GM04504 (cell line): ENCODE results near the gene PIP5K1C.
A peak's percentile ranks its signal among the peaks of the same experiment; 100 is the strongest.

Experiments used
- DNase-seq: peaks from one replicate; pipeline ENCODE4 v3.0.0-alpha.2; 2012; ENCODE audit warnings: low read depth

The PIP5K1C gene

DNA sequence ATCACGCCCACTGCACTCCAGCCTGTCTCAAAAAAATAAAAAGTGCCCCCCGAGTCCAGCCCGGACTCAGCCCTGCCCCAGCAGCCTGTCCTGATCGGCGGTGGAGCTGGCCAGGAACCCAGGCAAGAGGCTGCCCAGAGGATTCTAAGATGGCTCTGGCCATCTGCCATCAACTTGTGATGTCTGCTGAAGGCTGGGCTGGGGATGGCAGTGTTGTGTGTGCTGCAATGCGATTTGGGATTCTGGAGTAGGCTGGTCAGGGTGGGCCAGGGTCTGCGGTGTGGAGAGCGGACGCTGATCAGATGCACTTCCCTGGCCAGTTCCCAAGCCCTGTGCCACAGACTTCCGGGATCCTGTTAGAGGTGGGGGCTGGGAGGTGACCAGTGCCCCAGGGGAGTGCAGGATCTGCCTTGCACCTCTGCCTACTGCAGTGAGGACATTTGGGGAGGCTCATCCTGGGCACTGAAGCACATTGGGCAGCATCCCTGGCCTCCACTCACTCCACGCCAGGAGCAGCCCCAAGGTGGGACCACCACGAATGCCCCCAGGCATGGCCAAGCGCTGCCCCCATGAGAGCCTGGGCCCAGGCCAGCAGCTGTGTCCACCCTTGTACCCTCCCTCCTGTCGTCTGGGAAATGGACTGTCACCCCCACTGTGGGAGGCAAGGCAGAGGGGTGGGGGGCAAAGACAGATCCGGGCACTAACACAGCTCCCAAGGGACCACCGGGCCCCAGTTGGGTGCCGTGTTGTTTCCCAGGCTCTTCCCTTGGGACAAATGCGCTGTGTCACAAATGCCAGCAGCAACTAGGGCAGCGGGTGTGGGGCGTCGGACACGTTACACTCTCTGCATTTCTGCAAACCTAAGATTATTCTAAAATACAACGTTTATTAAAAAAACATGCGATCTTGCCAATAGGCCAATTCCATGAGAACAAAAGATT is 90.2 kb downstream of the PIP5K1C start:
- no peak for DNase-seq

DNA sequence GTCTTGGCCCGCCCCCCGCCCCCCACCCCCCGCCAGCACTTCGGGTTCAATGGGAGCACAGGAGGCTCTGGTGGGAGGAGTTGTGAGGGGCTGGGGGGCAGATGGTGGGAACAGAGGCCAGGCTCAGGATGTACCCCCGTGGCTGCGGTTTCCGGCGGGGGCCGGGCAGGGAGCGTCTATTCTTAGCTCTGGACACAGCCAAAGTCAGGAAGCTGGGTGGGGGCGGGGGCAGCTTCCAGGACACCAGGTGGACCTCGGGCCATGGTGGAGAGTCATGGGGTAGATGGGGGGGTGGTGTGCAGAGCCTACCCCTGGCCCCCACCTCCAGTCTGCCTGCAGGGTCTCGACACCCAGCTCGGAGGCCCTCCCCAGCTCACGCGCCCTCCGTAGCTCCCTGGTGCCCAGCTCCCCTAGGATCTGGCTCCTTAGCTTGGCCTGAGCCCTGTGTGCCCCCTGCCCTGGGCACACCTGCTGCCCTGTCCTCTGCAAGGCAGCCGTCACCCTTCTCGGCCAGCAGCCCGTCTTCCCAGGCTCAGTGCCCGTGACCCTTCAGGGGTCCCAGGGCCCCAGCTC is 91.4 kb downstream of the PIP5K1C start:
- DNase-seq, result no peak

DNA sequence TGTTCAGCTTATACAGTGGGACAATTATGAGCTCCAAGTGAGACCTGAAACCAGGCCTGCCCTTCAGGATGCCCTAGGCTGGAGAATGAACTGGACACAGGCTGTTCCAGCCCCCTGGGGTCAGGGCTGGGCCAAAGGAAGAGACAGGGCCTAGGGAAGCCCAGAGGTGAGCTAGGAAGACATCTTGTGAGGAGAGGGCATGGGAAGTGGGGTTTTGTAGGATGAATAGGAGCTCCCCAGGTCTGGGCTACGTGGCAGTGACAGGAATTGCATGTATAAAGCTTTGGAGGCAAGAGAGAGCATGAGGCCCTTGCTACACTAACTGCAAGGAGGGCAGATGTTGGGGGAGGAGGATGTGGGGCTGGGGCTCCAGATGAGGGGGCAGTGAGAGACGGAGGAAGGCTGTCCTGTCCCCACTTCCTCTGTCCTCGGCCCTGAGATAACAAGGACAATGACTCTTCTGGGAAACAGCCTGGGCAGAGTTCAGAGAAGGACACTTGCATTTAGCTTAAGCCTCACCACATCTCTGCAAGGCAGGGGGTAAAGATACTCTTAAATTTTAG is 92.1 kb downstream of the PIP5K1C start:
- no peak for DNase-seq

DNA sequence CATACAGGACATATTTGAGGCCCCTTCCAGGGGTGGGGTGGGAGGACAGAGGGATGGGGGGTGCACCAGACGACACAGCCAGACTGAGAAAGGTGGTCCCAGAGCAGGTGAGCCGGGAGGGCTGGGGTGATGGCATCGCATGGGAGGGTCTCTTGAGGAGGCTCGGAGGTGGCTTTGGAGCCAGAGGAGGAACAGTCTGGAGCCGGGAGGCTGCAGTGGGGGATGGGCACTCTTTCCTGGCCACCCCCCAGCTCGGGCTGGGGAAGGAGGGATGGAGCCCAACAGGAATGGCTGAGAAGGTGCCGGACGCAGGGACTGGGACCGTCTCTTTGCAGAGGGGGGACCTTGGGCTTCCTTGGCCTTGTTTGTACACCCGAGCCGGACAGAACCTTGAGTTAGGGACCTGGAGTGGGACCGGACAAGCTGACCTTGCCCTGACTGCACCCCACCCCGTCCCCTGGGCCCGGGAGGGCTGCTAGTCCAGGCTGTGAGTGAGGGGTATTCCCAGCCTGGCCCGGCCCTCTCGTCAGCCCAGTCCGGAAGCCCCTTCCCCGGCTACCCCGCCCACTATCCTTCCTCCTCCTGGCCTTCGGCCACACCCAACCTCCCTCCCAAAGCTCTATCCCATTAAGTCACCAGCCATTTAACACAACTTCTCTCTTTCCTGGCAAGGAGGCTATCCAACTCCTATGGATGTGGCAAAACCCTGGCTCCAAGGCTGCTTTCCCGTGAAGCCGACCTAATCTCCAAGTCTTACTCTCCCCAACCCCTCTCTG is 92.8 kb downstream of the PIP5K1C start:
- DNase-seq, result no peak

DNA sequence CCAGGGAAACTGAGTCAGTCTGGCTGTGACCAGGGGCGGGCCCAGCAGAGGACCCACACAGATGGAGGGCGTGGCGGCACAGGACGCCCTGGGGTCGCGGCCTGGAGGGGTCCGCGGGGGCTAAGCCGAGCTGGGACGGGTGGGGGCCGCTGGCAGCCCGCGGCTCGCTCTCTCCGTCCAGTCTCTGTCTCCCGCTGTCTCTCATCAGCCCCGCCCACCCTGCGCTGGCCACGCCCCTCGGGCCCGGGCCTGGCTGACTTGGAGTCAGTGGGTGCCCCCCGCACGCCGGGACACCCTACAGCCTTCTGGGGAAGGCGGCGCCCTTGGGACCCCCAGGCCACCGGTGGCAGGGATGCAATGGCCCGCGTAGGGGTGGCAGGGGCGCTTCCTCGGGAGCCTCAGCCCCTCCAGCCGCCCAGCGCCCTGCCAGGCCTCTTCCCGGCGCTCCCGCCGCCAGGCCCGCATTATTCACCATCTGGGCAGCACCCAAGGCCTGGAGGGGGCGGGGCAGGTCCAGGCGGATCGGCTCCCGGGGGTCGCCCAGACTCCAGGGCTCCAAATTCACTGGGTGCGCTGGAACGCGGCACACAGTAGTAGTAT is 93.5 kb downstream of the PIP5K1C start, which contains the start of gene TBXA2R:
Gene TBXA2R, minus strand, starts transcription at position 186 of the 600 bp plus-strand sequence. CDS start 6,241 bp downstream, outside the sequence.
- peak; percentile 40 for DNase-seq

DNA sequence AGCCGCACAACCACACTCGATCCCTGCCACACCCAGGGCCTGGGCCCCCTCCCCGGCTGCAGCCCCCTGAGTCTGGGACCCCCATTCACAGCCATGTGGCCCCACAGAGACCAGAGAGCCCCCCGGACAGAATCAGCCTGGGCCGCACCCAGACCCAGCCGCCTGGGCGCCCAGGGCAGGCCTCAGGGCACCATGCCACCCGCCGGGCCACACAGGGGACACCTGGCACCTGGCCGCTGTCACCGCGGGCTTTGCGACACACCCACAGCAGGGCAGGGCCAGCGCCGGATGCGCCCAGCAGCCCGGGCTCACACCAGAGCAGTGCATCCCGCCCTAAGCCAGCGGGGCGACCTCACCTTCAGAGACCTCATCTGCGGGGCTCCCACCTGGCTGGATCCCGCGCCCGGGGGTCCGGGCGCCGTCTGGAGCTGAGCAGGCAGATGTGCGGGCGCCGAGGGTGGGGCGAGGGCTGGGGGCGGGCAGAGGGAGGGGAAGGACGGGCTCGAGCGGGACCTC is 94.0 kb downstream of the PIP5K1C start:
- no peak for DNase-seq

DNA sequence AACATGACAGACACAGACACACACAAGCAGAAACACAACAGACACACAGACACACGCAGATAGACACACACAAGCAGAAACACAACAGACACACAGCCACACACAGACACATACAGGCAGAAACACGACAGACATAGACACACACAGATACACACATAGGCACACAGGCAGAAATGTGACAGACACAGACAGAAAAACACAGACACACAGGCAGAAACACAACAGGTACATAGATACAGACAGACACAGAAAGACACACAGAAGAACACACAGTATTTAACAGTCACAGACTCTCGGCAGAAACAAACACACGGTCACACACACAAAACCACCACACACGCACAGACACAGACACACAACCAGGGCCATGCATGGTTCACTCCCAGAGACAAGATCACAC is 94.5 kb downstream of the PIP5K1C start:
- DNase-seq, result no peak

DNA sequence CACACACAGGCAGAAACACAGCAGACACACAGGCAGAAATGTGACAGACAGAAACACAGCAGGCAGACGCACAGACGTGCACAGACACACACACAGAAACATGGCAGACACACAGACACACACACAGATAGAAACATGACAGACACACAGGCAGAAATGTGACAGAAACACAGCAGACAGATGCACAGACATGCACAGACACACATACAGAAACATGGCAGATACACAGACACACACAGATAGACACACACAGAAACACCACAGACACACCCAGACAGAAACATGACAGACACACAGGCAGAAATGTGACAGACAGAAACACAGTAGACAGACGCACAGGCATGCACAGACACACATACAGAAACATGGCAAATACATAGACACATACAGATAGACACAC is 94.9 kb downstream of the PIP5K1C start:
- DNase-seq, result no peak

DNA sequence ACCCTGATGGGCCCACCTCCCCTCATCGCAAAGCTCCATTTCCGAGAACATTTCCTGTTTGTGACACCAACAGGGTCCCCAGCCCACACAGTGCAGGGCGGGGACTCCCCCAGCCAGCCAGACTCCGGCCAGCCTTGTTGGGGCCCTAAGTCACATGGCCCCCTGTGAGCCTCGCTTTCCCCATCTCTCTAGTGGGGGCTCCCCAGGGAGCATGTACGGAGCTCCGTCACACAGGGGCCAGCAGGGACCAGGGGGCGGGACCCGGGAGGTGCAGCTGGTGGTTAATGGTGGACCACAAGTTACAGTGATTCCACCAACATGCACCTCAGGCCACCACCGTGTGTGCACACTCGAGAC is 95.3 kb downstream of the PIP5K1C start:
- DNase-seq, result no peak

DNA sequence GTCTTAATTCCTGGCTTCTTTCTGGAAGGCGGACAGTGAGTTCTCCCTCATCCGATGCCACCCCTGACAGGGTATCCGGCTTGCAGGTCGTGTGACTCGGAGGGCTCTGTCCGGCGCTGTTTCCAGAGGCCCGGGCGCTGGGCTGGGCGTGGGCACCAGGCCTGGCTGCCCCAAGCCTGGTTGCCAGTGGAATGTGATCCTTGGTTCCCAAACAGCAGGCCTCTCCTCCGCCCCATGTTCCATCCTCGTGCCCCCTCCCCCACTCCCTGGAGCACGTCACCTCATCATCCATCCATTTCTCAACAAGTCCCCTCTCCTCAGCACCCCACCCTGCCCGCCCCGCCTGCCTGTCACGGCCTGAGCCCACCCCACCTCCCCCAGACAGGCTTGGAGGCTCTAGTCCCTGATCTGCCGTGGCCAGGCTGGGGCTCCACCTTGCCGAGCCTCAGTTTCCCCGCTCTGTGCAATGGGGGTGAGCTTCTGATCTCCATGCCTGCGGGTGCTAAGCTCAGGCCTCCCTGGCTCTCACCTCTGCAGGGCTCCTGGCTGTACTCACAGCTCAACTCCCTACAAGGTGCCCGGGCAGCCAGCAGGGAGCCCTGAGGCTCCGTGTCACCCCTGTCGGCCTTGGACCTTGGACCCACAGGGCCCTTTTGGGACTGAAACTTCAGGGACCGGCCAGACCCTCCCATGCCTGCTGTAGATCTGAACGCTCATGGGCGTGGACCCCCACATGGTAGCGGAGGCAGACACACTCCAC is 95.9 kb downstream of the PIP5K1C start:
- no peak for DNase-seq

DNA sequence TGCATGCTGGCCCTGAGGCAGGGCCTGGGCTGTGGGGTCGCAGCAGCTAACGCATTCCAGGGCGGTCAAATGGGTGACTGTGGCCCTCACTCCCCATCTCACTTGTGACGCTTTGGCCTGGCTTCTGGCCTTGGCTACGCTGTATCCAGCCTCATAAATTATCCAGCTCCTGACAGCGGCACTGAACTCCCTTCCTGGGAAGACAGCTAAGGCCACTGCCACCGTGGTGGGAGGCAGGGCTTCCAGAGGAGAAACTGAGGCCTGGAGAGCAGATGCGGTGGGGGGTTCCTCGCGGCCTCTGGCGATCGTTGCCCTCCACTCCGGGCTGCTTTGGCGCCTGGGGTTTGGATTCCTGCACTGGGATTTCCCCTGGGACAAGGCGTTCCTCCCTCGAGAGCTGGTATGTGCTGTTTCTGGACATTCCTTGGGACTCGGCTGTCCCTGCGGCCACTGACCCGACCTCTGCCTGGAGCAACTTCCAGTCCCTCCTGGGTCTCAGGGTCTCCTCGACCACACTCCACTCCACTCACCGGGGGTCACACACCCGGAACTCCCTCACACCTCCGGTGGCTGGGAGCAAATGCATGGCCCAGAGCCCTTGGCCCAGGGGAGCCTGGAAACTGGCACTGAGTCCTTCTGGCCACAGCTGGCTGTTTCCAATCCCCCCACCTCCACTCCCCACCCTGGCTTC is 97.0 kb downstream of the PIP5K1C start:
- no peak for DNase-seq

DNA sequence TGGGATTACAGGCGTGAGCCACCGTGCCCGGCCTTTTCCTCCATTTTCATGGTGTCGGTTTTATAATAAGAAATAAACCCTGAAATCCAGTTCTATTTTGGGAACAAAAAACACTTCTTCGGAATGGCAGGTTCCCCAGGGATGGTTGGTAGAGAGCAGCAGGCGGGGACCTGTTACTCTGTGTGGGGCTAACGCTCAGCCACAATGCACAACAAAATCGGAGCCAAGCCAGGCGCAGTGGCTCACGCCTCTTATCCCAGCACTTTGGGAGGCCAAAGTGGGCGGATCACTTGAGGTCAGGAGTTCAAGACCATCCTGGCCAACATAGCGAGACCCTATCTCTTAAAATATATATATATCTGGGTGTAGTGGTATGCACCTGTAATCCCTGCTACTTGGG is 99.2 kb downstream of the PIP5K1C start:
- no peak for DNase-seq

DNA sequence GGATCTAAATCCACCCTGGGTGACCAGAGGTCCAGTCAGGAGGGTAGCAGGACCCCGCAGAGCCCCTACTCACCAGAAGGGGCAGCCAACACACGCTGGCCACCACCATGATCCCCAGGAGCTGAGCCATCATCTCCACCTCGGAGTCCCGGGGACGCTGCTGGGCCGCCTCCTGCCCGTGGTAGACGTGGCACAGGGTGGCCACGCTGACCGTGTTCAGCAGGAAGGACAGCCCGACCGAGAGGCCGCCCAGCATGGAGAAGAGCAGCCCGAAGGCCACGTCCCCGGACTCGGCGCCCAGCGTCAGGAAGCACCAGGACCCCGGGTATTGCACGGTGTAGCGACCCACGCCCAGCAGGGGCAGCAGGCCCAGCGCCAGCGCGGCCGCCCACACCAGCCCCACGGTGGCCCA is 100.5 kb downstream of the PIP5K1C start:
- no peak for DNase-seq

DNA sequence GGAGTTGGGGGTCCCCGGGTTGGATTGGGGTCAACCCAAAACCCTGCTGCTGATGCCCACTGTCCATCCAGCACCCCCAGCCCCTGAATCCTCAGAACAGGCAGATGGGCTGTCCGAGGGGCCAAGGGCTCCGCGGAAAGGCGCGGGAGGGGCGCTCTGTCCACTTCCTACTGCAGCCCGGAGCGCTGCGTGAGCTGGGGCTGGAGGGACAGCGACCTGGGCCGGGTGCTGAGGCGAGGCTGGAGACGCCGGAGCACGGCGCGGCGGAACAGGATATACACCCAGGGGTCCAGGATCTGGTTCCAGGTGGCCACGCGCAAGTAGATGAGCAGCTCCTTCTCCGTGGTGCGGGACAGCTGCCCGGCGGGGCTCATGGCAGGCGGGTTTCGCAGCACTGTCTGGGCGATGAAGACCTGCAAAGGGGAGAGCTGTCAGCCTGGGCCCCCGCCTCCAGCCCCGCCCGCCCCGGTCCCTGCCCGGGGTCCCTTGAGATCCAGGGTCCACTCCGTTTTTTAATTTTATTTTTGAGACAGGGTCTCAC is 104.7 kb downstream of the PIP5K1C start:
- no peak for DNase-seq

DNA sequence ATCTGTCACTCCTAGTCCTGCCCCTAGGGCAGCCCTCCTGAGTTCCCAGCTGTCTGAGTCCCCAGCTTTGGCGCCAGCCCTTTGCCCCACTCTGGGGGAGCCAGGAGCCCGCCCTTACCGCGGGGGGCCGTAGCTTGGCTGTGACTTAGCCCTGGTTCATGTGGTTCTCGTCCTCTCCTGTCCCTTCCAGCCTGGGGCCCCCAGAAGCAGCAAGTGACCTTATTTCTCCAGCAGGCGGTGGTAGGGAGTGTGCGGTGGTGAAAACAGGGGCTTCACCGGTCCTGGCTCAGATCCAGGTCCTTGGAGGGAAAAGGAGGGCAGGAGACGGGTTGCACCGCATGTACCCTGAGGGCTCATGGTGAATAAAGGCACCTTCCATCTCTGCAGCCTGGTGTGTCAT is 107.1 kb downstream of the PIP5K1C start:
- DNase-seq, result no peak

DNA sequence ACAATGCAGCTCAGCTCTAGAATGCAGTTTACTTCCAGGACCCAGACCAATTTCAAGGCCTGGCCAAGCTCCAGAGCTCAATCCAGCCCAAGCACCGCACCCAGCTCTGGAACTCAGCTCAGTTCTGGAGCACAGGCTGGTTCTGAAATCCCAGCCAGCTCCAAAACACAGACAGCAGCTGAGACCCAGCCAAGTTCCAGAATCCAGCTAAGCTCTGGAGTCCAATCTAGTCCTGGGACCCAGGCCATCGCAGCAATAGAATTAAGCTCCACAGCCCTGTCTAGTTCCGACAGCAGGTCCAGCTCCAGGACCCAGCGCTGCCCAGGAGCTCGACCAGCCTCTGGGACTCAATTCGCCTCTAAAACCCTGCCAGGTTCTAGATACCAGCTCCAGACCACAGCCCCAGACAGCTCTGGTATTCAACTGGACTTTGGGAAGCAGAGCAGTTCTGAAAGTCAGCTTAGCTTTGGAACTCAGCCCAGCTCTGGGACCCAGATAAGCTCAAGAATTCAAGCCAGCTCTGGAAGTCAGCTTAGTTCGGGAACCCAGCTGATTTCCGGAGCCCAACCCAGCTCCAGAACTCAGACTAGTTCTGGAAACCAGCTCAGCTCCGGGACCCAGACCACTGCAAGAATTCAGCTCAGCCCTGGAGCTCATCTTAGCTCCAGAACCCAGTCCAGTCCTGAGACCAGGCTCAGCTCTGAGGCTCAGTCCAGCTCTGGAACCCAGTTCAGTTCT is 108.2 kb downstream of the PIP5K1C start:
- no peak for DNase-seq

DNA sequence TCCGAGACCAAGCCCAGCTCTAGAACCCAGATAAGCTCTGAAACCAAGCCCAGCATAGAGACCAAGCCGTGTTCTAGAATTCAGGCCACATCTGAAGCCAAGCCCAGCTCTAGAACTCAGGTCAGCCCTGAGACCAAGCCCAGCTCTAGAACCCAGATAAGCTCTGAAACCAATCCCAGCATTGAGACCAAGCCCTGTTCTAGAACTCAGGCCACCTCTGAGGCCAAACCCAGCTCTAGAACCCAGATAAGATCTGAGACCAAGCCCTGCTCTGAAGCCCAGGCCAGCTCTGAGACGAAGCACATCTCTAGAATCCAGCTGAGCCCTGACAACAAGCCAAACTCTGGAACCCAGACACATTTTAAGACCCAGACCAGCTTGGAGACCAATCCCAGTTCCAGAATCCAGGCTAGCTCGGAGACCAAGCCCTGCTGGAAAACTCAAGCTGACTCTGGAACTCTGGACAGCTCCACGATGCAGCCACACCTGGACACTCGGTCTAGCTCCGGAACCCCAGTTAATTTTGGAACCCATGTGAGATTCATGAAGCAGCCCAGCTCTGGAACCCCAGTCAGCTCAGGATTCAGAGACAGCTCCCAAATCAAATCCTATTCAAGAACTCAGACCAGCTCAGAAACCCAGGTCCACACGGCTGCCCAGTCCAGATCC is 109.1 kb downstream of the PIP5K1C start:
- no peak for DNase-seq

DNA sequence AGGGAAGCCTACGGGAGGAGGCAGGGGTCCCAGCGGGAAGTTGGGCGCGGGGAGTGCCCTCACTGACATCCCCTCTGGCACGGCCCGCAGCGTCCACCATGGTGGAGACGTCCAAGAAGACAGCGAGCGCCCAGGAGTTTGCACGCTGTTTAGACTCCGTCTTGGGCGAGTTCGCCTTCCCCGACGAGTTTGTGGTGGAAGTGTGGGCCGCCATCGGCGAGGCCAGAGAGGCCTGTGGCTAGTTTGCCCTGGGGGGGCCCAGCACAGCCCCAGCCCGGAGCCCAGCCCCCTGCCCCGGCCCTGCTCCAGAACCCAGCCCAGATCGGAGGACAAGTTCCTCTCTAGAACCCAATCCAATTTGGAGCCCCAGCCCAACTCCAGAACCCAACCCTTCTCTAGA is 110.3 kb downstream of the PIP5K1C start:
- no peak for DNase-seq

DNA sequence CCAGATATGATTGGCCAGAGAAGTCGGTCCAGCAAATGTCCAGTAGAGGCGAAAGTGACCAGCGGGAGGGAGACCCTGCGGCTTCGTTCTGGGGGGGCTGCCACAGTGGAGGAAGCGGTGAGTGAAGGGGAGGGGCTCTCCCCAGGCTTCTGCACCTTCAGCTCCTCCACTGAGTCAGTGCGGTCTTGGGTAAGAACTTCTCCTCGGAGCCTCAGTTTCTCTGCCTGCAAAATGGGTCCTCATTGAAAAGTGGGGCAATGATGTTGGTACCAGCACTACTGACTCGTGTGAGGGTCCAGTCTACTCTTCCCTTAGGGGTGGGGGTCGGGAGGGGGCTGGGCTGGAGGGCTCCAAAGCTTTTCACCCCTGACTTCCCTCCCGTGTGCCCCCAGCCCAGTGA is 110.8 kb downstream of the PIP5K1C start:
- DNase-seq, result no peak
